ENCODE measurements around the gene PTEN. TPM values are rescaled to one million over a fixed set of nuclear protein-coding genes. Genes with fewer than 3 reads are reported as not detected.

Gene PTEN
- total RNA-seq, 1 donor from 2014 or later: 72.7 TPM

- peaks cover 34% of the 10 kb centered on the region for H3K36me3 Mint-ChIP-seq
Measured at GRCh38 chr10:87916515-87916914, 53.1 kb downstream of the PTEN start.

GRCh38 chr10:87918254-87918859, 54.9 kb downstream of the PTEN start:
- H3K9me3 Mint-ChIP-seq: peaks cover 12% of the 10 kb centered on the region
- H3K27ac Mint-ChIP-seq: peak overlapping the region; percentile 30
- no peak for DNase-seq (ENCODE audit: low spot score in 2 of 2, unreplicated experiment in 2 of 2)
- no peaks in the 10 kb centered on the region for H3K27me3 Mint-ChIP-seq (ENCODE audit: low read depth)
- H3K4me3 Mint-ChIP-seq: no peak overlapping the region
- peaks cover 26% of the 10 kb centered on the region for H3K36me3 Mint-ChIP-seq
- no peak for TF ChIP-seq CTCF (IDR thresholded peaks at IDR 0.05; ENCODE audit: unreplicated experiment)
- H3K4me1 Mint-ChIP-seq: peaks cover 35% of the 10 kb centered on the region

More at GRCh38 chr10:87916515-87916914, 53.1 kb downstream of the PTEN start:
- Mint-ChIP-seq H3K4me1 (peaks cover 33% of the 10 kb centered on the region), H3K4me3 (no peak overlapping the region), H3K9me3 (peaks cover 25% of the 10 kb centered on the region), H3K27me3 (ENCODE audit: low read depth) (no peaks in the 10 kb centered on the region), H3K27ac (peak overlapping the region; percentile 14)
- TF ChIP-seq CTCF (IDR thresholded peaks at IDR 0.05; ENCODE audit: unreplicated experiment): no peak
- no peak for DNase-seq (ENCODE audit: low spot score in 2 of 2, unreplicated experiment in 2 of 2)

- Mint-ChIP-seq H3K27me3 (ENCODE audit: low read depth) (no peaks in the 10 kb centered on the region), H3K4me1 (peaks cover 35% of the 10 kb centered on the region), H3K36me3 (peaks cover 24% of the 10 kb centered on the region), H3K4me3 (no peak overlapping the region), H3K27ac (no peak overlapping the region), H3K9me3 (peaks cover 4% of the 10 kb centered on the region)
- DNase-seq (ENCODE audit: low spot score in 2 of 2, unreplicated experiment in 2 of 2): no peak
- TF ChIP-seq CTCF (IDR thresholded peaks at IDR 0.05; ENCODE audit: unreplicated experiment): no peak
Measured at GRCh38 chr10:87920538-87920937, 57.1 kb downstream of the PTEN start.

- no peak for DNase-seq (ENCODE audit: low spot score in 2 of 2, unreplicated experiment in 2 of 2)
- H3K27ac Mint-ChIP-seq: no peak overlapping the region
- no peak for TF ChIP-seq CTCF (IDR thresholded peaks at IDR 0.05; ENCODE audit: unreplicated experiment)
- H3K36me3 Mint-ChIP-seq: peaks cover 25% of the 10 kb centered on the region
- H3K27me3 Mint-ChIP-seq (ENCODE audit: low read depth): no peaks in the 10 kb centered on the region
- H3K4me1 Mint-ChIP-seq: peaks cover 34% of the 10 kb centered on the region
- peaks cover 4% of the 10 kb centered on the region for H3K9me3 Mint-ChIP-seq
- no peak overlapping the region for H3K4me3 Mint-ChIP-seq
Measured at GRCh38 chr10:87921931-87922688, 58.7 kb downstream of the PTEN start.

- Mint-ChIP-seq H3K36me3 (peaks cover 25% of the 10 kb centered on the region), H3K9me3 (peaks cover 4% of the 10 kb centered on the region), H3K4me1 (peaks cover 27% of the 10 kb centered on the region)
Measured at GRCh38 chr10:87923233-87923632, 59.8 kb downstream of the PTEN start.

More at GRCh38 chr10:87923233-87923632, 59.8 kb downstream of the PTEN start:
- no peak for TF ChIP-seq CTCF (IDR thresholded peaks at IDR 0.05; ENCODE audit: unreplicated experiment)
- Mint-ChIP-seq H3K4me3 (no peak overlapping the region), H3K27me3 (ENCODE audit: low read depth) (no peaks in the 10 kb centered on the region), H3K27ac (no peak overlapping the region)
- no peak for DNase-seq (ENCODE audit: low spot score in 2 of 2, unreplicated experiment in 2 of 2)

Data from mesothelial cell of epicardium (in vitro differentiated cells).